ENCODE results near the gene NOTCH2. TPM values are rescaled to one million over a fixed set of nuclear protein-coding genes. Genes with fewer than 3 reads are reported as not detected.

Gene NOTCH2
- total RNA-seq, 1 experiment from 2014 or later: 69.0 TPM

DNA sequence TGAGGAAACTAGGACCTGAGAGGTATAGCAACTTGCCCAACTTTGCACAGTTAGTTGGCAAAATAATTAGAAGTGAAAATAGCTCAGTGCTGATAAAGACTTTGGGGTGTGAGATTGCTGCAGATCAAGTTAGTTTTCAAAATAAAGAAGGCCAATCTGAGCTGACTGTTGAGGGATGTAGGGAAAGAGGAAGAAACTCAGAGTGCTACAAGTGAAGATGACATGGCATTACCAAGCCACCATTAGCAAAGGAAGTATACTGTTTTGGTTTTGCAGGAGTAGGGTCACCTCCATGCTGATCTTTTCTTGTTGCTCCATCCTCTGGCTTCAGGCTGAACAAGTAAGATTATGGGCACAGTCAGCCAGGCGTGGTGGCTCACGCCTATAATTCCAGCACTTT lies 94.5 kb downstream of the NOTCH2 start:
- no peak for DNase-seq (ENCODE audit: low read depth)

DNA sequence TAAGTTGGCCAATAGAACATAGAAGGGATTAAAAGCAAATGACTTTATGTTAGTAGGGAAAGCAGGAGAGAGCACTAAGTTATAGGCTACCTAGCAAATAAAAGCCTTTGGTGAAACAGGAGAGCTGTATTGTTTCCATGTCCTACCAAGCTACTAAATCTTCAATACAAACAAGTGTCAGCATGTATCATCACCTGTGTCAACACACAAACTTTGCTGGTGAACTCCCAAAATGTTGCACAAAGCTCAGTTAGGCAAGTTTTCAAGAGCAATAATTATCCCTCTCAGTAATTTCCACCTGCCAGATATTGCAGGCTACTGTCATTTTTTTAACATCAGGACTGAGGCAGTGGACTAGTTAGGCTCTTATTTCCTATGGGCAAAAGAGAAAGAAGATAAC lies 95.4 kb downstream of the NOTCH2 start:
- no peak for DNase-seq (ENCODE audit: low read depth)

DNA sequence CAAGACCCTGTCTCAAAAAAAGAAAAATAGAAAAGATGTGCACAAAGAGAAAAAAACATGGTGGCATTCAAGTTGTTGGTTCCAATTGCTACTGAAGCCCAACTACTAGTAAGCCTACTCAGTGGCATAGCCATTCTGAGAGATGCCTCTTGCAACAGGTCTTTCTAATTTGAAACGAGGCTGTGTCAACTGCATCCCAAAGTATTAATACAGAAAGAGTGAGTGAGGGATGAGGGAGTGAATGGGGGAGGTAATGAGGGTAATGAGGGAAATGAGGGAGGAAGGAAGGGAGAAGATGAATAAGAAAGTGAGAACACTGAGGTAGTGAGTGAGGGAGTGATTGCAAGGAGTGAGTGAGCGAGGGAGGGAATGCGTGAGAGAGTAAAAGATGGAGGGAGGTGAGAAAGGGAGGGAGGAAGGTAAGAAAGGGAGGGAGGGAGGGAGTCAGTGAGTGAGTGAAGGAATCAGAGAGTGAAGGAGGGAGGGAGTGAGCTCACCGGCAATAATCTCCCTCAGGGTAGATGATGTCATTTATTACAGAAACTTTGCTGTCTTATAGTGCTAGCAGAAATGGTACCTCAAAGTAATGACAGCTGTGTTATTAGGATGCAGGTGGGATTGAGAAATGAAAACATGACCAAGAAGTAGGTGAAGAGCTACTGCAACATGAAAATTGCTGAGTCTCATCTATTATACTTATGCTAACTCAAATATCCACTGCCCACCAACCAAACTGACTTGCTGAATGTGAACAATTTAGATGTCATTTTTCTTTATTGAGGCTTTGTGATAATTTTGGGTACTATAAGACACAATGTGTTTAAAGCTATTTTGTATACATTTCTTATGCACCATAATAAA lies 97.5 kb downstream of the NOTCH2 start:
- peak; percentile 39 for DNase-seq (ENCODE audit: low read depth)

DNA sequence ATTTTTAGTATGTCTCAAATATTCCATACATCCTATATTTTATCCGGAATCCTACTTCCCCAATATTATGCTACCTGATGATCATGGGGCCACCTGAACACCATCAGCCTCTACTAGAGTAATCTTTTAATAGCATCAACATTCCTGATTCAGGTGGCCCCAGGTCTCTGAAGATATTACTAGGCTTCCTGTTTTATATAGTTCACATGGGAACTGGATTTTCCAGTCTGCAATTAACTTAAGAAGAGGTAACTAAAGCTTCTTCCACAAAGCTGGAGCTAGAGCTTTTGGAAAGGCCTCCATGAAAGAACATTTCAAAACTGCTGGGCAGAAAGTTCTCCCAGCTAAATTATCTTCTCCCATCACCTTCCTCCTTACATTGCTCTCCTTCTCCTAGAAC lies 100.9 kb downstream of the NOTCH2 start:
- no peak for DNase-seq (ENCODE audit: low read depth)

- peak; percentile 54 for DNase-seq (ENCODE audit: low read depth)
These were observed 101.4 kb downstream of the NOTCH2 start for GRCh38 chr1:119968068-119968492.

GRCh38 chr1:119966681-119967080 lies 102.8 kb downstream of the NOTCH2 start:
- DNase-seq (ENCODE audit: low read depth): no peak

DNA sequence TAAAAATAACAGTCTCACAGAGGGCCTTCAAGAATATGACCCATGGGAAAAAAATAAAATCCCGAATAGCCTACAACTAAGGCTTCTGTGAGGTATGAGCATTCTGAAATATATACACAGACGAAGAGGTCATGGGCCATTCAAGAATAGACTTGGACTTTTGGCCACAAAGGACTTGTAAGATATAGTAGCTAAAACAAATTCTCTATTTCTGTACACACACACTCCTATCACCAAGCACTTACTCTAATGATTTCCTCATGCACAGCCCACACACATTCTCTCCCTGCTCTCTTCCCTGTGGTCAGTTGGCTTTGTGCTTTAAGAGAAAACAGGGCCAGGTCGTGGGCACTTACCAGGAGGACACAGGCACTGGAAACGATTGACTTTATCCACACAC lies 103.4 kb downstream of the NOTCH2 start:
- DNase-seq (ENCODE audit: low read depth): peak; percentile 26

- peak; percentile 60 for DNase-seq (ENCODE audit: low read depth)
These were observed 104.6 kb downstream of the NOTCH2 start for GRCh38 chr1:119964673-119965363.

DNA sequence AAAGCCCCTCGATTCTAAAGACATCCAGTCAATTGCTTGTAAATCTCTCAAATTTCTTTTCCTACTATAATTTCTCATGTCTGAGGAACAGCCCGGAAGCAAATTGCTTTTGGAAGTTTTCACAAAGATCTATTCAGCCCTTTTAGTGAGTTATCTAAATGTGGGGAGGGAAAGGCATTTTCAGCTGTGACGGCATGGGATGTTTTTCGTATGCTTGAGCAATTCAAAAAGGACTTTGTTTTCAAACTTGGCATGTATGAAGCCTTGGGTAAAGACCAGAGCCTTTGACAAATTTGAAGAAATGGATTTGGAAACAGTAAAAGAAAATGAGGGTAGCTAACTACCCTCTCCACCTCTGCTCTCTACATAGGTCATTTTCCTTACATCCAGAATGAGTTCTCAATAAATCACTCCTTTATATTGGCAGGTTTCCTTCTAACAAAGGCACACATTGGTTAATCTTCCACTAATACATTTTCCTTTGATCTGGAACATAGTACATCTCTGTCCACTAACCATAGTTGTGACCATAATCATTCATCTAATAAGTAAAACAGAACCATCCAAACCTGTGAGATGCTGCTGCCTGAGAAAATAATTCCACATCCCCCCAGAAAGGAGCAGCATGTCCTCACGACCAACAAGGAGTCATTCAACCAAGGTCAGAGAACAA lies 107.0 kb downstream of the NOTCH2 start:
- DNase-seq (ENCODE audit: low read depth): peak; percentile 40

DNA sequence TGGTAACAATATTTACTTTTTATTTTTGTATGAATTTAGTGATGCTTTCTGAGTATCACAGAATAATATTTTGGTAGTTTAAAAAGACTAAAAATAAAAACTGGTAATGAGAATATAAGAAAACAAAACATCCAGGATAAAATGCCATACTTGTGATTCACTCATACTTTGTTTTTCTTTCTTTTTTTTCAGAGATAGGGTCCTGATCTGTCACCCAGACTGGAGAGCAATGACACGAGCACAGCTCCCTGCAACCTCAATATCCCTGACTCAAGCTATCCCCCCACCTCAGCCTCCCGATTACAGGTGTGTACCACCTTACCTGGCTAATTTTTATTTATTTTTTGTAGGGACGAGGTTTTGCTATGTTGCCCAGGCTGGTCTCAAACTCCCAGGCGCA lies 109.0 kb downstream of the NOTCH2 start:
- no peak for DNase-seq (ENCODE audit: low read depth)

- DNase-seq (ENCODE audit: low read depth): no peak
These were observed 109.9 kb downstream of the NOTCH2 start for GRCh38 chr1:119959268-119960220.

DNA sequence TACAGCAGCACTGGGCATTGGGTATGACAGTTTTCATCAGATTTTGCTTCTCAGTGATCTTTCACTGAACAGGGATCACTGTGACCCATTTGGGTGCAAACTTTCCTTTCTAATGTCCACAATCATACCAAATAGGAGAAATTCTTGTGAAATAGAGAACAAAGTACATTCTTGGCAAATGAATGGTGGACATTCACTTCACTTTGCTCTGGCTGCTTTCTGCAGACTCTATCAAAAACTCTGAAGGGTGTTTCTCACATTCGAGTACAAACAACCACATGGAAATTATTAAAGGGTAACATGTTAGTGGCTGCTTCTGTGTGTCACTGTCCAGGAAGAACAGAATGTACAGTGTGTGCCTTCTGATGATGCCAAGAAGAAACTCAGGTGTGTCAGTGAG lies 111.2 kb downstream of the NOTCH2 start:
- no peak for DNase-seq (ENCODE audit: low read depth)

- no peak for DNase-seq (ENCODE audit: low read depth)
These were observed 113.2 kb downstream of the NOTCH2 start for GRCh38 chr1:119956306-119956705.

- no peak for DNase-seq (ENCODE audit: low read depth)
These were observed 114.7 kb downstream of the NOTCH2 start for GRCh38 chr1:119954476-119955422.

DNA sequence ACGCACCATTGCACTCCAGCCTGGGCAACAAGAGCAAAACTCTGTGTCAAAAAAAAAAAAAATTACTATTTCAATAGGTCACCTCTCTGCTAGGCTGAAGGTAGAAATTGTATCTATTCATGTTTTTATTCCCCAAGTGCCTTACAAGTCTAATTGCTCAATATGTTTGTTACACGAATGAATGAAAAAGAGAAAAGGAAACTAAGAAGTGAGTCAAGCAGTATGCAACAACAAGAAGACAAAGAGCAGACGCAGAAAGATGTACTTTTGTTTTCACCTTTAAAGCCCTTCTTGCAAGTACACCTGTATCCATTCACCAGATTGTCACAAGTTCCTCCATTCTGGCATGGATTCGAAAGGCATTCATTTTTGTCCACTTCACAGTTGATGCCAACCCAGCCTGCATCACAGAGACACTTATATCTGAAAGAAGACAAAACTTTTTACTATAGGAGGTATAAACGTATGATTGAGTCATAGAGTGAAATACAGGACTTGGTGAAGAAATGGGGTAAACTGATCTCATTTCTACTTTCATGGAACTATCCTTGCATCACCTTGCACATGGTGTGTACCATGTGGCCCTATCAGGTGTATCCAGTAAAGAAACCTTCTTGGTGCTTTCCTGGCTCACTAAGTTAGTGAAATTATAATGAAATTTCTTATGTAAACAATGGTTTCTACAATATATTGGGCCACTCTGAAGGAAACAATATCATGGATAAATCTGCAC lies 116.0 kb downstream of the NOTCH2 start:
- no peak for DNase-seq (ENCODE audit: low read depth)

GRCh38 chr1:119952496-119952895 lies 117.0 kb downstream of the NOTCH2 start:
- no peak for DNase-seq (ENCODE audit: low read depth)

GRCh38 chr1:119948342-119949214 lies 120.9 kb downstream of the NOTCH2 start:
- peak; percentile 72 for DNase-seq (ENCODE audit: low read depth)

DNA sequence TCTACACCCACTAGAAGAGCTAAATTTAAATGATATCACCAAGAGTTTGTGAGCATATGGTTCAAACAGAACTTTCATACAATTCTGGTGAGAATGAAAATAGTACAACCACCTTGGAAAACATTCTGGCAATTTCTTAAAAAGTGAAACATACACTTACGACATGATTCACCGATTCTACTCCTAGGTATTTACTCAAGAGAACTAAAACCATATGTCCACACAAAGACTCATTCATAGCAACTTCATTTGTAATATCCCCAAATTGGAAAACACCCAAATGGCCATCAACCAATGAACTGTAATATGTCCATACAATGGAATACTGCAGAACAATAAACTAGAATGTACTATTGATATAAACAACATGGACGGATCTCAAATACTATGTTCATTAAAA lies 122.0 kb downstream of the NOTCH2 start:
- DNase-seq (ENCODE audit: low read depth): peak; percentile 86

- no peak for DNase-seq (ENCODE audit: low read depth)
These were observed 122.7 kb downstream of the NOTCH2 start for GRCh38 chr1:119946724-119947123.

All from RPMI7951 (cell line).